ENCODE data around the gene RTN4RL1. TPM values are rescaled to one million over a fixed set of nuclear protein-coding genes. Genes with fewer than 3 reads are reported as not detected.

The RTN4RL1 gene
- total and polyA plus RNA-seq, 12 donors, result 1.3 to 9.4 (median 6.1) TPM

GRCh38 chr17:1907909-1908698, 117.0 kb downstream of the RTN4RL1 start:
- no peak for DNase-seq
- Histone ChIP-seq H3K4me3 (peak overlapping the region in 1 of 4 donors; percentile 25), H3K9me3 (replicated peaks in 1 of 3) (no peaks in the 10 kb centered on the region), H3K27me3 (peaks cover 16% of the 10 kb centered on the region), H3K36me3 (replicated peaks in 1 of 2) (no peaks in the 10 kb centered on the region), H3K4me1 (replicated peaks in 1 of 2) (peaks cover 0 to 13% of the 10 kb centered on the region in 2 donors), H3K27ac (no peak overlapping the region)
- 12 to 39% (median 17%) methylated on average over 17 to 49 of the region's 49 CpGs for WGBS, 4 donors
- TF ChIP-seq POLR2A (IDR thresholded peaks at IDR 0.05) (no peak), CTCF (IDR thresholded peaks at IDR 0.05) (no peak)
- intact Hi-C loops (cut with DNase I), result loop anchor here (2.0 to 10.0 kb wide), 4 partner anchors 119 to 377 kb away; partner anchors contain the start of genes DPH1 (in 1 of the 2) and RTN4RL1 (in 1 of the 2)

- Histone ChIP-seq H3K9me3 (replicated peaks in 1 of 3) (no peaks in the 10 kb centered on the region), H3K36me3 (replicated peaks in 1 of 2) (no peaks in the 10 kb centered on the region), H3K27me3 (peaks cover 15% of the 10 kb centered on the region), H3K4me1 (replicated peaks in 1 of 2) (peaks cover 0 to 13% of the 10 kb centered on the region in 2 donors), H3K4me3 (no peak overlapping the region), H3K27ac (no peak overlapping the region)
- intact Hi-C loops (cut with DNase I), result loop anchor here (5.0 to 10.0 kb wide), 2 partner anchors 120 to 378 kb away; partner anchors contain the start of gene RTN4RL1 (in 1 of the 2)
- WGBS, 4 donors, result 64 to 72% (median 64%) methylated on average over 16 to 17 of the region's 17 CpGs
- no peak for TF ChIP-seq POLR2A (IDR thresholded peaks at IDR 0.05)
- TF ChIP-seq CTCF (IDR thresholded peaks at IDR 0.05), result no peak
- no peak for DNase-seq
Measured at GRCh38 chr17:1907216-1907631, 117.9 kb downstream of the RTN4RL1 start.

GRCh38 chr17:1906662-1907101, 118.5 kb downstream of the RTN4RL1 start:
- Histone ChIP-seq H3K4me1 (replicated peaks in 1 of 2) (peaks cover 0 to 13% of the 10 kb centered on the region in 2 donors), H3K36me3 (replicated peaks in 1 of 2) (no peaks in the 10 kb centered on the region), H3K27me3 (peaks cover 10% of the 10 kb centered on the region), H3K4me3 (no peak overlapping the region), H3K27ac (no peak overlapping the region), H3K9me3 (replicated peaks in 1 of 3) (no peaks in the 10 kb centered on the region)
- 50 to 63% (median 61%) methylated on average over 5 to 8 of the region's 8 CpGs for WGBS, 4 donors
- no peak for DNase-seq
- TF ChIP-seq CTCF (IDR thresholded peaks at IDR 0.05) (no peak), POLR2A (IDR thresholded peaks at IDR 0.05) (no peak)
- intact Hi-C loops (cut with DNase I), result loop anchor here (5.0 to 10.0 kb wide), 2 partner anchors 121 to 378 kb away; partner anchors contain the start of gene RTN4RL1 (in 1 of the 2)

- Histone ChIP-seq H3K36me3 (replicated peaks in 1 of 2) (no peaks in the 10 kb centered on the region), H3K27ac (no peak overlapping the region), H3K4me3 (no peak overlapping the region), H3K9me3 (replicated peaks in 1 of 3) (no peaks in the 10 kb centered on the region), H3K27me3 (peaks cover 7% of the 10 kb centered on the region), H3K4me1 (replicated peaks in 1 of 2) (peaks cover 0 to 13% of the 10 kb centered on the region in 2 donors)
- TF ChIP-seq POLR2A (IDR thresholded peaks at IDR 0.05), result no peak
- TF ChIP-seq CTCF (IDR thresholded peaks at IDR 0.05), result no peak
- DNase-seq, result peak in 1 of 7 donors; percentile 57
- intact Hi-C loops (cut with DNase I), result loop anchor here (5.0 to 10.0 kb wide), 2 partner anchors 122 to 379 kb away; partner anchors contain the start of gene RTN4RL1 (in 1 of the 2)
- WGBS, 4 donors, result 26 to 35% (median 29%) methylated on average over 25 of the region's 25 CpGs
Measured at GRCh38 chr17:1905190-1905913, 119.8 kb downstream of the RTN4RL1 start.
